ENCODE measurements around the gene EPGN.

The EPGN gene

DNA sequence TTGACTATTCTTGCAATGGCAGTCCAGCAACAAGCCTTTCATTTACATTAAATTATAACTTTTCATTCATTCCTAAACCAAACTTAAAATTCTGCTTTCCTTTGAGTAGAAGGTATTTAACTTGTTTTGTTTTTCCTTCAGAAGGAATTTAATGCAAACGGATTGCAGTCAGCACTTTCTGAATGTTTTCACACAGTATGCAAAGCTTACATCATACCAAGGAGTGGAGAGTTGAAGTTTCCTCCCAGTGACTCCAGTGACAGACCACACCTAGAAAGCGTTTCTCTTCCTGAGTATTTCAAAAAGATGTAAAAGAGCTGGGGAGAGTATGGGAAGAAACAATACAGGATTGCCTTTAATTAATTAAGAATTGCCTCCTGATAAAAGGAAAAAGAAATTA, 8.1 kb downstream of the EPGN start:
- DNase-seq (ENCODE audit: low read depth) = no peak

GRCh38 chr4:74317616-74318246, 9.5 kb downstream of the EPGN start:
- TF ChIP-seq CTCF (conservative IDR thresholded peaks at IDR 0.05; ENCODE audit: low read depth, low read length) = no peak
- no peak overlapping the region for H3K4me3 ChIP-seq (ENCODE audit: low read length)
- DNase-seq (ENCODE audit: low read depth) = no peak

More for the DNA sequence above, 8.1 kb downstream of the EPGN start:
- no peak for TF ChIP-seq CTCF (conservative IDR thresholded peaks at IDR 0.05; ENCODE audit: low read depth, low read length)
- H3K4me3 ChIP-seq (ENCODE audit: low read length) = no peak overlapping the region

DNA sequence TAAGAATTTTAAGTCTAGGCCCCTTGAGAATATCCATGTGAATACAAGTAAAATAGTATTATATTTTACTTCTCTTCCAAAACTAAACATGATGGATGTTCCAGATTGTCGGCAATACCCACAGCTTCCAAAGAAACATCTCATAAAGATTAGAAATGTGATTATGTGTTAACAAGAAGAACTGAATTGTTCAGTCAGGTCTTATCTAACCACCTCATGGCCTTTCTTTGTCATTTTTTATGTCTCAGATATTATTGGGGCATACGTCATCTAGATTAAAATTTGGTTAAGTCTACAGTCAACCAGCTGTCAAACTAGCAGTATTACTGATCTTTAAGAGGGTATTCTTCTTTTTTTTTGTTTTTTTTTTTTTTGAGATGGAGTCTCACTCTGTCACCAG, 10.0 kb downstream of the EPGN start:
- no peak for TF ChIP-seq CTCF (conservative IDR thresholded peaks at IDR 0.05; ENCODE audit: low read depth, low read length)

GRCh38 chr4:74319470-74319869, 11.2 kb downstream of the EPGN start:
- no peak overlapping the region for H3K4me3 ChIP-seq (ENCODE audit: low read length)
- DNase-seq (ENCODE audit: low read depth) = no peak
- TF ChIP-seq CTCF (conservative IDR thresholded peaks at IDR 0.05; ENCODE audit: low read depth, low read length) = no peak

More for the DNA sequence above, 10.0 kb downstream of the EPGN start:
- no peak overlapping the region for H3K4me3 ChIP-seq (ENCODE audit: low read length)
- DNase-seq (ENCODE audit: low read depth) = no peak

GRCh38 chr4:74320559-74321118, 12.4 kb downstream of the EPGN start:
- DNase-seq (ENCODE audit: low read depth) = peak; percentile 17
- peak; percentile 70 for TF ChIP-seq CTCF (conservative IDR thresholded peaks at IDR 0.05; ENCODE audit: low read depth, low read length)
- H3K4me3 ChIP-seq (ENCODE audit: low read length) = no peak overlapping the region

- TF ChIP-seq CTCF (conservative IDR thresholded peaks at IDR 0.05; ENCODE audit: low read depth, low read length) = no peak
- no peak for DNase-seq (ENCODE audit: low read depth)
- no peak overlapping the region for H3K4me3 ChIP-seq (ENCODE audit: low read length)
Measured at GRCh38 chr4:74322301-74322700, 14.0 kb downstream of the EPGN start.

DNA sequence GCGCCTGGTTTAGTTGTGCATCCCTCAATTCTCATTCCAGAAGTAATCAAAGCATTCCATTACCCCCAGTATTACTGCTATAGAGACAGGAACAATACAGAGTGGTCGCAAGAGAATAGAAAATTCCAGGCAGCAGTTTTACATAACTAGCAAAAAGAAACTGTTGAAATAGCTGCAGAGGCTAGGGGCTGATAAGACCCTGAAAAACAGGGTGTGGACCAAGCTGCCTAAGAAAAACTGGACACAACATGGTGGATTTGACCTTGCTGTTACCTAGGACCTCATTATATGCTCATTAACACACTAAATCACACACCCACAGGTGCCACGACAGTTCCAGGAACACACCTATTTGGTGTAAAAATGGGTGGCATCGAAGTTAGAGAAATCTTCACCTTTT, 15.4 kb downstream of the EPGN start:
- TF ChIP-seq CTCF (conservative IDR thresholded peaks at IDR 0.05; ENCODE audit: low read depth, low read length) = no peak
- DNase-seq (ENCODE audit: low read depth) = no peak
- H3K4me3 ChIP-seq (ENCODE audit: low read length) = no peak overlapping the region
